GM10266 (cell line): ENCODE results near the gene APOBEC3C.
"Not testable (repeated sequence)": the region's sequence is repeated elsewhere in the genome, so short reads cannot be mapped to it uniquely, and the experiment has no call there.

Source experiments
- DNase-seq: peaks from one replicate; pipeline ENCODE4 v3.0.0; 2012; ENCODE audit errors: extremely low spot score
- TF ChIP-seq, protein P1 (sequence below): IDR thresholded peaks from 2 replicates; pipeline ENCODE4 v1.5.1; 2012; ENCODE audit warnings: mild to moderate bottlenecking, low read depth; ENCODE audit not compliant: control insufficient read depth, insufficient read depth; ENCODE audit errors: missing control alignments

Gene APOBEC3C

DNA sequence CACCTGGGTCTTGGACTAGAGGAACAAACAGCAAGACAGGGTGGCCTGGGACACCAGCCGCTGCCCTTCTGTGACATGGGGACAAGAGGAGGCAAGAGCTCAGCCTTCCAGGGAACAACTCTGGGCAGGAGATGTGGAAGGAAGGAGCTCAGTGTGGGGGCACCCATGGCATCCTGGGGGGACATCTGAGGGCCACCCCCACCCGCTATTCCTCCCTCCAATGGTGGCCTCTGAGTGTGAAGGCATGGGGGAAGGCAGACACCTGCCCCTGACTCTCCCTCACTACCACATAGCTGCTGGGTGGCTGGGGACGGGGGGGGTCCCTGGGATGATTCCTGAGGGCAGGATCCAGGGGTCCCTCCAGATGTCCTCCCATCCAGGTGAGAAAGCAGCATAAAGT lies 27.4 kb upstream of the APOBEC3C start:
- TF ChIP-seq, protein P1, sequence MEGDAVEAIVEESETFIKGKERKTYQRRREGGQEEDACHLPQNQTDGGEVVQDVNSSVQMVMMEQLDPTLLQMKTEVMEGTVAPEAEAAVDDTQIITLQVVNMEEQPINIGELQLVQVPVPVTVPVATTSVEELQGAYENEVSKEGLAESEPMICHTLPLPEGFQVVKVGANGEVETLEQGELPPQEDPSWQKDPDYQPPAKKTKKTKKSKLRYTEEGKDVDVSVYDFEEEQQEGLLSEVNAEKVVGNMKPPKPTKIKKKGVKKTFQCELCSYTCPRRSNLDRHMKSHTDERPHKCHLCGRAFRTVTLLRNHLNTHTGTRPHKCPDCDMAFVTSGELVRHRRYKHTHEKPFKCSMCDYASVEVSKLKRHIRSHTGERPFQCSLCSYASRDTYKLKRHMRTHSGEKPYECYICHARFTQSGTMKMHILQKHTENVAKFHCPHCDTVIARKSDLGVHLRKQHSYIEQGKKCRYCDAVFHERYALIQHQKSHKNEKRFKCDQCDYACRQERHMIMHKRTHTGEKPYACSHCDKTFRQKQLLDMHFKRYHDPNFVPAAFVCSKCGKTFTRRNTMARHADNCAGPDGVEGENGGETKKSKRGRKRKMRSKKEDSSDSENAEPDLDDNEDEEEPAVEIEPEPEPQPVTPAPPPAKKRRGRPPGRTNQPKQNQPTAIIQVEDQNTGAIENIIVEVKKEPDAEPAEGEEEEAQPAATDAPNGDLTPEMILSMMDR, result no peak
- DNase-seq, result no peak

DNA sequence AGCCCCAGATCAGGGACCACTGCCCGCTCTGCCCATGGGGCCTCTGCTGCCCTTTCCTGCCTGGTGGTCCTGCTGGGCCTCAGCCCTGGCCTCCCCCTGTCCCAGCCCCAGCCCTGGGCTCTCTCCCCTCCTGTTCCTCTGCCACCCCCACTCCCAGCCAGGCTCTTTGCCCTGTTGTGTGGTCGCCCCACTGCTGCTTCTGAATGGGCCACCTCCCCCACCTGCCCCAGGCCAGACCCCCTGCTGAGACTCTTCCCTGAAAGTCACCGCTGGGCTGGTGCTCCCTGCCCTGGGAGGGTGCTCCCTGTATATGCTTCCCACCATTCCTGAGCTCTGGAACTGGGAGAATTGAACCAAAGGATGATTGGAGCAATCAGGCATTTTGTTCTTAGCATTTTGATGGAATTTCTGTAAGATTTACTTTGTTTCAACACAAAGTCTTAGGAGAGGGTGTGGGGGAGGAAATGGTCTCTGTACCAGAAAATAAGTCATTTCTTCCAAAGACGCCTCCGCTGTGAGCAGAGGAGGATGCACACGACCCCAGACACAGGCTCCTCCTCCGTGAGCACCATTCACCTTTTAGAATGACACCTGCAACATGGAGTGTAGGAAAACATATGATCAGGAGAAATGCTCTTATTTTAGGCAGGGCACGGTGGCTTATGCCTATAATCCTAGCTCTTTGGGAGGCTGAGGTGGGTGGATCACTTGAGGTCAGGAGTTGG lies 26.7 kb upstream of the APOBEC3C start:
- no peak for DNase-seq
- TF ChIP-seq, protein P1, result no peak

- TF ChIP-seq, protein P1, result no peak
- no peak for DNase-seq
Measured at GRCh38 chr22:38989466-38989865, 24.6 kb upstream of the APOBEC3C start.

DNA sequence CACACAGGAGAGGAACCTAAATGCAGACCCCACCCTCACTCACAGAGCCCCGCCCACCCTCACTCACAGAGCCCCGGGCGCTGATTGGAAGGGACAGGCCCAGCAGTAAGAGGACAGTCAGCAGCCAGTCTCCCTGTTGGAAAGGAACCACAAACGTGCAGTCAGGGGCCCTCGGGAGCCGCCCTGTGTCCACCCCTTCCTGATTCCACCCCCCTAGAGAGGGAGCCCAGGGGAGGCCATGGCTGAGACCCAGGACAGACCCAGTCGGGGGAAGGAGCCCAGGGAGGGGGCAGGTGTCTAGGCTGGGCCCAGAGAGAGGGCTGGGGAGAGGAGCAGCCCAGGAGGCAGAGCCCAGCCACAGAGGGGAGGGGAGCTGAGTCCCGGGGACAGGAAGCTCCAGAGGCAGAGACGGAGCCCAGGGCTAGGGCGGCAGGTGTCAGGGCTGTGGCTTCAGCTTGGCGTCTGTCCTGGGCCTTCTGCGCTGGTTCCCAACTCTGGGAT lies 21.1 kb upstream of the APOBEC3C start:
- not testable (repeated sequence) for DNase-seq

- TF ChIP-seq, protein P1, result no peak
Measured at GRCh38 chr22:38996105-38996504, 18.0 kb upstream of the APOBEC3C start.

DNA sequence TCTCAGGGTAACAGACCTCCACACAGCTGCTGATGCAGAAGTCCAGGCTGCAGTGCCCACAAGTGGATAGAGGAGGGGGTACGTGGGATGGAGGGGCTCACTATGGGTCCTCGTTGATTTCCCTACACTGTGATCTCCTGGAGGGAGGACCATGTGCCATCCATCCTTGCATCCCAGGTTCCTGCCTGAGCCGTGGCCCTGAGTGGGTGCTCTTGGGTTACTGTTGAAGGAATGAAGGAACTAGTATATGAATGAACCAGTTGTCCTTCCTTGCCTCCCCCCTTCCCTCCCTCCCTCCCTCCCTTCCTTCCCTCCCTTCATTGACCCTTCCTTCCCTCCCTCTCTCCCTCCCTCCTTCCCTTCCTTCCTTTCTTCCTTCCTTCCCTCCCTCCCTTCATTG lies 16.5 kb upstream of the APOBEC3C start:
- TF ChIP-seq, protein P1, result no peak
- no peak for DNase-seq

More at GRCh38 chr22:38996105-38996504, 18.0 kb upstream of the APOBEC3C start:
- no peak for DNase-seq

DNA sequence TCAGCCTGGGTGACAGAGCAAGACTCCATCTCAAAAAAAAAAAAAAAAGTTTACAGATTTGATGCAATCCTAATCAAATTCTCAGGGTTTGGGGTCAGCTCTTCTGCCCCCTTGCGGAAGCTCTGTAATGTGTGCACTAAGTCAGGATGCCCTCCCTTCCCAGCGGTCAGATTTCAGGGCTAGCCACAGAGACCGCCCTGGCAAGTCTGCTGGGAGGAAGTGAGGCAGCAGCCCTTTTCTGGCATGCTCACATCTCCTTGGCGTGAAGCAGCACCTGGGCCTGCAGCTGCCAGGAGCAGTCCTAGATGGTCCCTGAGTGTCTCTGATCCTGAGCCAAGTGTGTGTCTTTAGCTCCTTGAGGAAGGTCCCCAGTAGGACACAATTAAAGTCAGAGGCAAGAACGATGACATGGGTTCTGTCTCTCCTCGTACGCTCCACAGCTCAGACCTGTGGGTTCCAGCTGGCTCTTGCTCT lies 10.9 kb upstream of the APOBEC3C start:
- DNase-seq, result peak; percentile 80
- TF ChIP-seq, protein P1, result peak; percentile 75
